Measurements from ENCODE around the gene FAM222B.
"Not testable (repeated sequence)": the region's sequence is repeated elsewhere in the genome, so short reads cannot be mapped to it uniquely, and the experiment has no call there.

FAM222B gene

GRCh38 chr17:28812091-28812747 is 30.4 kb downstream of the FAM222B start:
- Histone ChIP-seq H3K27ac (peak overlapping the region; percentile 87), H3K27me3 (ENCODE audit: insufficient read depth, low read depth, severe bottlenecking) (no peaks in the 10 kb centered on the region), H3K9me3 (ENCODE audit: severe bottlenecking) (no peaks in the 10 kb centered on the region), H3K4me3 (ENCODE audit: low read depth, low read length) (peak overlapping the region; percentile 84), H3K36me3 (no peaks in the 10 kb centered on the region)
- TF ChIP-seq CTCF (IDR thresholded peaks at IDR 0.05; ENCODE audit: low read depth, low read length), result no peak
- DNase-seq, result peak; percentile 99

- no peak for TF ChIP-seq CTCF (IDR thresholded peaks at IDR 0.05; ENCODE audit: low read depth, low read length)
- peak; percentile 18 for DNase-seq
- Histone ChIP-seq H3K9me3 (ENCODE audit: severe bottlenecking) (no peaks in the 10 kb centered on the region), H3K4me3 (ENCODE audit: low read depth, low read length) (peak overlapping the region; percentile 84), H3K36me3 (peaks cover 3% of the 10 kb centered on the region; the same call in 1 of the 2 replicates), H3K27me3 (ENCODE audit: insufficient read depth, low read depth, severe bottlenecking) (no peaks in the 10 kb centered on the region), H3K27ac (peak overlapping the region; percentile 87)
Measured at GRCh38 chr17:28811651-28812090, 30.9 kb downstream of the FAM222B start.

GRCh38 chr17:28810437-28810836 is 32.2 kb downstream of the FAM222B start:
- no peak overlapping the region for H3K4me3 ChIP-seq (ENCODE audit: low read depth, low read length)
- no peak for DNase-seq

GRCh38 chr17:28807925-28808634 is 34.5 kb downstream of the FAM222B start:
- peak overlapping the region; percentile 2 for H3K4me3 ChIP-seq (ENCODE audit: low read depth, low read length)

More at GRCh38 chr17:28810437-28810836, 32.2 kb downstream of the FAM222B start:
- Histone ChIP-seq H3K27ac (no peak overlapping the region), H3K36me3 (peaks cover 11% of the 10 kb centered on the region), H3K27me3 (ENCODE audit: insufficient read depth, low read depth, severe bottlenecking) (no peaks in the 10 kb centered on the region), H3K9me3 (ENCODE audit: severe bottlenecking) (no peaks in the 10 kb centered on the region)
- TF ChIP-seq CTCF (IDR thresholded peaks at IDR 0.05; ENCODE audit: low read depth, low read length), result no peak

GRCh38 chr17:28796062-28796461 is 46.5 kb downstream of the FAM222B start:
- DNase-seq, result no peak

More at GRCh38 chr17:28807925-28808634, 34.5 kb downstream of the FAM222B start:
- no peak for TF ChIP-seq CTCF (IDR thresholded peaks at IDR 0.05; ENCODE audit: low read depth, low read length)
- Histone ChIP-seq H3K27ac (peak overlapping the region; percentile 29), H3K36me3 (peaks cover 33% of the 10 kb centered on the region), H3K9me3 (ENCODE audit: severe bottlenecking) (no peaks in the 10 kb centered on the region), H3K27me3 (ENCODE audit: insufficient read depth, low read depth, severe bottlenecking) (no peaks in the 10 kb centered on the region)
- DNase-seq, result no peak

GRCh38 chr17:28794846-28795441 is 47.6 kb downstream of the FAM222B start:
- not testable (repeated sequence) for H3K4me3 ChIP-seq (ENCODE audit: low read depth, low read length); H3K9me3 ChIP-seq (ENCODE audit: severe bottlenecking); H3K36me3 ChIP-seq; DNase-seq; H3K27me3 ChIP-seq (ENCODE audit: insufficient read depth, low read depth, severe bottlenecking); H3K27ac ChIP-seq

More at GRCh38 chr17:28796062-28796461, 46.5 kb downstream of the FAM222B start:
- no peaks in the 10 kb centered on the region for H3K27me3 ChIP-seq (ENCODE audit: insufficient read depth, low read depth, severe bottlenecking)
- no peaks in the 10 kb centered on the region for H3K9me3 ChIP-seq (ENCODE audit: severe bottlenecking)
- no peak overlapping the region for H3K4me3 ChIP-seq (ENCODE audit: low read depth, low read length)
- H3K36me3 ChIP-seq, result no peaks in the 10 kb centered on the region
- TF ChIP-seq CTCF (IDR thresholded peaks at IDR 0.05; ENCODE audit: low read depth, low read length), result no peak
- no peak overlapping the region for H3K27ac ChIP-seq

Data from WERI-Rb-1 (cell line).